DND-41 (cell line): Measurements from ENCODE around the gene SEMA6A.

Source experiments
- EZH2 ChIP-seq: IDR thresholded peaks from 3 replicates; pipeline ENCODE4 v1.6.1; 2012; ENCODE audit warnings: borderline replicate concordance, low read depth, mild to moderate bottlenecking, moderate library complexity, low read length, inconsistent platforms; ENCODE audit not compliant: severe bottlenecking
- TF ChIP-seq, protein P1 (sequence below): IDR thresholded peaks from 2 replicates; pipeline ENCODE4 v1.5.1; 2012; ENCODE audit warnings: borderline replicate concordance, low read length, moderate library complexity, mild to moderate bottlenecking; ENCODE audit not compliant: poor library complexity, severe bottlenecking; ENCODE audit errors: extremely low read depth

DNA sequence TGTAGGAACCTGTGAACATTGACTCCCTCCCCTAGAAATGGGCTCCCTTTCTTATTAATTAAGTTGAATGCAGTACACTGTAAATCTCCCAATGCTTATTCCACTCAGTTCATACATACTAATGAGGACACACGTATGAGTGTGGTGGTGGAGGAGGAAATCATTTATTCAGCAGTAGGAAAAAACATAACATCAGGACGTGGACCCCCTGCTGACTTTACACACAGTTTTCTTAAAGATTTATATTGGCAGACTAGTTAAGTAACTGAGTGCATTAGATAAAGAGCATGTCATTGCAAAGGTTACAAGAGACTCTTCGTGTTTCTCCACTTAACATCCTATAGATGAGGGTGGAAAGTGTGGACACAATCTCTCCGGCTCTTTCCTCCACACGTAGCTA lies 37.8 kb upstream of the SEMA6A start:
- TF ChIP-seq, protein P1, sequence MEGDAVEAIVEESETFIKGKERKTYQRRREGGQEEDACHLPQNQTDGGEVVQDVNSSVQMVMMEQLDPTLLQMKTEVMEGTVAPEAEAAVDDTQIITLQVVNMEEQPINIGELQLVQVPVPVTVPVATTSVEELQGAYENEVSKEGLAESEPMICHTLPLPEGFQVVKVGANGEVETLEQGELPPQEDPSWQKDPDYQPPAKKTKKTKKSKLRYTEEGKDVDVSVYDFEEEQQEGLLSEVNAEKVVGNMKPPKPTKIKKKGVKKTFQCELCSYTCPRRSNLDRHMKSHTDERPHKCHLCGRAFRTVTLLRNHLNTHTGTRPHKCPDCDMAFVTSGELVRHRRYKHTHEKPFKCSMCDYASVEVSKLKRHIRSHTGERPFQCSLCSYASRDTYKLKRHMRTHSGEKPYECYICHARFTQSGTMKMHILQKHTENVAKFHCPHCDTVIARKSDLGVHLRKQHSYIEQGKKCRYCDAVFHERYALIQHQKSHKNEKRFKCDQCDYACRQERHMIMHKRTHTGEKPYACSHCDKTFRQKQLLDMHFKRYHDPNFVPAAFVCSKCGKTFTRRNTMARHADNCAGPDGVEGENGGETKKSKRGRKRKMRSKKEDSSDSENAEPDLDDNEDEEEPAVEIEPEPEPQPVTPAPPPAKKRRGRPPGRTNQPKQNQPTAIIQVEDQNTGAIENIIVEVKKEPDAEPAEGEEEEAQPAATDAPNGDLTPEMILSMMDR, result no peak
- no peak for TF ChIP-seq EZH2
